HFFc6 (cell line): ENCODE results near the gene CMIP. TPM values are rescaled to one million over a fixed set of nuclear protein-coding genes. Genes with fewer than 3 reads are reported as not detected.

ENCODE experiments used
- DNase-seq: peaks from one replicate; pipeline ENCODE4 v3.0.0-alpha.2; 2018
- H3K27ac Mint-ChIP-seq: 2 replicates; pipeline ENCODE4 v1.8.0; 2020; ENCODE audit warnings: mild to moderate bottlenecking, mixed read lengths
- H3K27me3 Mint-ChIP-seq: 2 replicates; pipeline ENCODE4 v1.8.0; 2021; ENCODE audit warnings: mild to moderate bottlenecking, moderate library complexity, mixed read lengths; ENCODE audit not compliant: insufficient read depth
- H3K36me3 Mint-ChIP-seq: 2 replicates; pipeline ENCODE4 v1.8.0; 2021; ENCODE audit warnings: low read depth, mixed read lengths
- H3K4me1 Mint-ChIP-seq: 2 replicates; pipeline ENCODE4 v1.8.0; 2020; ENCODE audit warnings: low read depth, mixed read lengths
- H3K4me3 Mint-ChIP-seq: 2 replicates; pipeline ENCODE4 v1.8.0; 2020; ENCODE audit warnings: mild to moderate bottlenecking, moderate library complexity, mixed read lengths
- H3K9me3 Mint-ChIP-seq: 2 replicates; pipeline ENCODE4 v1.8.0; 2020; ENCODE audit warnings: mild to moderate bottlenecking, mixed read lengths
- total RNA-seq, 6 experiments: library from RNA; stranded (reverse); fragmentation: NEBNext Ultra II Directional; extraction: Animal tissue kit (Norgen Biotek cat#: 25700); gene quantifications; 2 replicates in 1 of 6; 3 replicates in 5 of 6; pipeline ENCODE4 v1.2.3, GENCODE V29; 2021
- TF ChIP-seq, protein P1 (sequence below): fragments of 200-600 bp; sonication (generic); IDR thresholded peaks from 2 replicates; pipeline ENCODE4 v1.5.0; 2021; ENCODE audit warnings: antibody characterized with exemption, mild to moderate bottlenecking

The CMIP gene
- total RNA-seq, 6 experiments from 2014 or later: 35.9 to 48.0 (median 43.5) TPM

GRCh38 chr16:81449899-81450608 is 5.4 kb downstream of the CMIP start:
- Mint-ChIP-seq H3K9me3 (no peaks in the 10 kb centered on the region), H3K4me3 (no peak overlapping the region), H3K27ac (no peak overlapping the region; the same call in 1 of the 2 replicates), H3K36me3 (no peaks in the 10 kb centered on the region), H3K4me1 (peaks cover 50% of the 10 kb centered on the region), H3K27me3 (no peaks in the 10 kb centered on the region; the same call in 1 of the 2 replicates)
- TF ChIP-seq, protein P1, sequence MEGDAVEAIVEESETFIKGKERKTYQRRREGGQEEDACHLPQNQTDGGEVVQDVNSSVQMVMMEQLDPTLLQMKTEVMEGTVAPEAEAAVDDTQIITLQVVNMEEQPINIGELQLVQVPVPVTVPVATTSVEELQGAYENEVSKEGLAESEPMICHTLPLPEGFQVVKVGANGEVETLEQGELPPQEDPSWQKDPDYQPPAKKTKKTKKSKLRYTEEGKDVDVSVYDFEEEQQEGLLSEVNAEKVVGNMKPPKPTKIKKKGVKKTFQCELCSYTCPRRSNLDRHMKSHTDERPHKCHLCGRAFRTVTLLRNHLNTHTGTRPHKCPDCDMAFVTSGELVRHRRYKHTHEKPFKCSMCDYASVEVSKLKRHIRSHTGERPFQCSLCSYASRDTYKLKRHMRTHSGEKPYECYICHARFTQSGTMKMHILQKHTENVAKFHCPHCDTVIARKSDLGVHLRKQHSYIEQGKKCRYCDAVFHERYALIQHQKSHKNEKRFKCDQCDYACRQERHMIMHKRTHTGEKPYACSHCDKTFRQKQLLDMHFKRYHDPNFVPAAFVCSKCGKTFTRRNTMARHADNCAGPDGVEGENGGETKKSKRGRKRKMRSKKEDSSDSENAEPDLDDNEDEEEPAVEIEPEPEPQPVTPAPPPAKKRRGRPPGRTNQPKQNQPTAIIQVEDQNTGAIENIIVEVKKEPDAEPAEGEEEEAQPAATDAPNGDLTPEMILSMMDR: no peak
- DNase-seq: no peak

- Mint-ChIP-seq H3K9me3 (no peaks in the 10 kb centered on the region), H3K4me1 (peaks cover 50% of the 10 kb centered on the region), H3K36me3 (no peaks in the 10 kb centered on the region), H3K27me3 (no peaks in the 10 kb centered on the region; the same call in 1 of the 2 replicates), H3K4me3 (no peak overlapping the region), H3K27ac (no peak overlapping the region)
- TF ChIP-seq, protein P1: peak; percentile 19; the same call in 1 of the 2 replicates
- DNase-seq: no peak
Measured at GRCh38 chr16:81450783-81451491, 6.3 kb downstream of the CMIP start.

- Mint-ChIP-seq H3K27me3 (no peaks in the 10 kb centered on the region; the same call in 1 of the 2 replicates), H3K4me1 (peaks cover 47% of the 10 kb centered on the region), H3K36me3 (peaks cover under 1% of the 10 kb centered on the region), H3K27ac (no peak overlapping the region; the same call in 1 of the 2 replicates), H3K9me3 (no peaks in the 10 kb centered on the region), H3K4me3 (no peak overlapping the region)
- no peak for DNase-seq
- TF ChIP-seq, protein P1: no peak
Measured at GRCh38 chr16:81451753-81452680, 7.4 kb downstream of the CMIP start.

GRCh38 chr16:81453091-81453728 is 8.6 kb downstream of the CMIP start:
- peaks cover 54% of the 10 kb centered on the region for H3K4me1 Mint-ChIP-seq

More at GRCh38 chr16:81453091-81453728, 8.6 kb downstream of the CMIP start:
- no peaks in the 10 kb centered on the region for H3K9me3 Mint-ChIP-seq
- no peak overlapping the region for H3K27ac Mint-ChIP-seq
- no peaks in the 10 kb centered on the region; the same call in none of the 2 replicates for H3K27me3 Mint-ChIP-seq
- no peak for DNase-seq
- H3K36me3 Mint-ChIP-seq: peaks cover 11% of the 10 kb centered on the region
- no peak overlapping the region for H3K4me3 Mint-ChIP-seq
- TF ChIP-seq, protein P1: no peak
